ENCODE data around the gene TBC1D22A.
"Not testable (repeated sequence)": the region's sequence is repeated elsewhere in the genome, so short reads cannot be mapped to it uniquely, and the experiment has no call there.

Gene TBC1D22A

DNA sequence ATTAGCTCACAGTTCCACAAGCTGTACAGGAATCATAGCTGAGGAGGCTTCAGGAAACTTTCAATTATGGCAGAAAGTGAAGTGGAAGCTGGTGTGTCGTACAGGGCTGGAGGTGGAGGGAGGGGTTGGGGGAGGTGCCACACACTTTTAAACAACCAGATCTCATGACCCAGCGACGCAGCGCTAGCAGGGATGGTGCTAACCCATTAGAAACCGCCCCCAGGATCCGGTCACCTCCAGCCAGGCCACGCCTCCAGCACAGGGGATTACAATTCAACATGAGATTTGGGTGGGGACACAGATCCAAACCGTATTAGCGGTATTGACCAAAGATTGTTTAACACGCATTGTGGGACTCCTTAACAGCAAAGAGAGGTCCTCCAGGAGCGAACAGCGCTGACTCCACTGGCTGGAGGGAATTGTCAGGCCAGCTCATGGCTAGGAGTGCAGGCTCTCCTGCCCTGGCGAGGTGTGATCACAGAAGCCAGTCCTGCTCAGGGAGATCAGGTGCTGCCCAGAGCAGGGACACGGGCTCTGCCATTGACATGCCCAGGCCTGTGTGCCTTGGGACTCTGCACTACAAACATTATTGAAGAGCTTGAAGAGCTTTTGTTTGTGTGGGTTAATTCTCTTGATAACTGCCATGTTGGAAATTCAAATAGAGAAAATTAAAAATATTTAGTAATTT is 215.3 kb downstream of the TBC1D22A start:
- DNase-seq, result no peak

DNA sequence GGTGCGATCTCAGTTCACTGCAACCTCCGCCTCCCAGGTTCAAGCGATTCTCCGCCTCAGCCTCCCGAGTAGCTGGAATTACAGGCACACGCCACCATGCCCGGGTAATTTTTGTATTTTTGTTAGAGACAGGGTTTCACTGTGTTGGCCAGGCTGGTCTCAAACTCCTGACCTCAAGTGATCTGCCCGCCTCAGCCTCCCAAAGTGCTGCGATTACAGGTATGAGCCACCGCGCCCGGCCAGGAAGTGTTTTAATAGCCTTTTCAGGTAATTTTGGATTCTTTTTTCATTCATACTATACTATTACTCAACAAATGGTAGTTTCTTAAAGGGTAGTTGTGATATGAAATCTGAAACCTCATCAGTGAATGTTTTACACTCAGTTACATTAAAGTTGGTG is 216.2 kb downstream of the TBC1D22A start:
- DNase-seq, result not testable (repeated sequence)

- no peak for DNase-seq
These were observed 217.1 kb downstream of the TBC1D22A start for GRCh38 chr22:46979506-46979905.

DNA sequence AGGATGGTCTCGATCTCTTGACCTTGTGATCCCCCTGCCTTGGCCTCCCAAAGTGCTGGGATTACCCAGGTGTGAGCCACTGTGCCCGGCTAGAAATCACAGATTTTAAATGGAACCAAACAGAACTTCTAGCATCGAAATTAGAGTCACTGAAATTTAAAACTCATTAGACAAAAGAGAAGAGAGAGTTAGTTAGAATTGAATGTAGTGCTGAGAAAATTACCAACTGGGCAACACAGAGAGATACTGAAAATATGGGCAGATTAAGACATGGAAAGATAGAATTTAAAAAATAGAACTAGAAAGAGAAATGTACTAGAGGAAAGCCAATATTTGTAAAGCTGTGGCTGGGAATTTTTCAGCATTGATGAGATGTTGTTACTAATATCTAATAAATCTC is 217.9 kb downstream of the TBC1D22A start:
- DNase-seq, result no peak

- no peak for DNase-seq
These were observed 220.2 kb downstream of the TBC1D22A start for GRCh38 chr22:46982635-46983034.

GRCh38 chr22:46983046-46983445 is 220.6 kb downstream of the TBC1D22A start:
- no peak for DNase-seq

- DNase-seq, result no peak
These were observed 222.5 kb downstream of the TBC1D22A start for GRCh38 chr22:46984751-46985506.

GRCh38 chr22:46985507-46985882 is 223.0 kb downstream of the TBC1D22A start:
- no peak for DNase-seq

GRCh38 chr22:46986788-46987187 is 224.3 kb downstream of the TBC1D22A start:
- no peak for DNase-seq

- no peak for DNase-seq
These were observed 228.6 kb downstream of the TBC1D22A start for GRCh38 chr22:46990937-46991550.

GRCh38 chr22:46991666-46992065 is 229.2 kb downstream of the TBC1D22A start:
- DNase-seq, result no peak

DNA sequence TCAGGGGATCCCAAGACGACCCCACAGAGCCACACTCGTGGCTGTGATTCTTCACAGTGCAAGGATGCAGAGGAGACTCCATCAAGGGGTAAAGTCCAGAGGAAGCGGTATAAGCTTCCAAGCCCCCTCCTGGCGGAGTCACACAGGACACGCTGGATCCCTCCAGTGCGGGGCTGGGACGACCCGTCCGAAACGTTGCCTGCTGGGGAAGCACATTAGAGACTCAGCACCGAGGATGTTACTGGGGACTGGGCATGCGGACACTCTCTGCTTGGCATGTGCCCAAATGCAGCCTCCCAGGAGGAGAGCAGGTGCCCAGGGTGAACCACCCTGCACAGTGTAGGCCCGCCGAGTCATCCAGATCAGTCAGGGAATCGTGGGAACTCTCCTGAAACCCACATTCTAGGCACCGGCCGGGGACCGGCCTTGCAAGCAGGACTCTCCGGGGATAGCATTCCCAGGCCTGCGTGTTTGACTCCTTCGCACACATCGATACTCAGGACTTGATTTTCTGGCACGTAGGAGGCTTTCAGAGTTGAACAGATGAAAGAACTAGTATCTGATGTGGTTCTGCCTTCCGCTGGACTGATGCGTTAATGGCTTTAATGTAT is 229.8 kb downstream of the TBC1D22A start:
- no peak for DNase-seq

DNA sequence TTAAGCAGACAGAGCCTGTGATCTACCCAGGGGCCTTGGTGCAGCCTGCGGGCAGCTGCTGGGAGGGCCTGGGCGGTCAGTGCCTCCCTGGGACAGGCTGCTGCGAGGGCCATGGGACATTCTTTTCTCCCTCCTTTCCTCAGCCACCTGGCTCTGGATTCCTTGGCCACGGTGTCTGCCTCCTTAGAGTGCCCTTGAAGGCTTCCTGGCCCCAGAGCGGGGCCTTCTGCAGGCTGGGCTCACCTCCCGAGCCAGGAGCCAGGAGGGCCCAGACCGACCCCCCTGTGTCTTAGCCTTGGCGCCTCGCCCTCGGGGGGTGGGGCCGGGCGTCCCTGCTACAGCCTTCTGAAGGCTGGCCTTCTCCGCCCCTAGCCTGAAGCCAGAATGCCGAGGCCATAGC is 231.2 kb downstream of the TBC1D22A start:
- no peak for DNase-seq

DNA sequence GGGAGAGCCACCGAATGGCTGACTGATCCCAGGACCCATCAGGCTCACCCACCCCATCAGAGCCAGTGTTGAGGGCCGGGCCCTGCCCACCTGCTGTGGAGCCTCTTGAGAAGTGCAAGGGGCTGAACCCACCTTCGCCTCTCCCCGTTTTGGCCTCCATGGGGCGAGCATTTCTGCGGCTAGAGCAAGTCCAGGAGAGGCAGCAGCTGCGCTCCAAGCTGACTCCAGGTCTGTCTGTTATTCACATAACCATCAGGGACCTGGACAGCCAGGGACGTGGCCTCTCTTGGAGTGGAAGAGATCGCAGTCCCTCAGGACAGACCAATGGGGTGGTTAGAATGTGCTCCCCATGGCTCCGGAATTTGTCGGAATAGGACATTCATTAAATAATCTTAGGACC is 231.8 kb downstream of the TBC1D22A start:
- no peak for DNase-seq

DNA sequence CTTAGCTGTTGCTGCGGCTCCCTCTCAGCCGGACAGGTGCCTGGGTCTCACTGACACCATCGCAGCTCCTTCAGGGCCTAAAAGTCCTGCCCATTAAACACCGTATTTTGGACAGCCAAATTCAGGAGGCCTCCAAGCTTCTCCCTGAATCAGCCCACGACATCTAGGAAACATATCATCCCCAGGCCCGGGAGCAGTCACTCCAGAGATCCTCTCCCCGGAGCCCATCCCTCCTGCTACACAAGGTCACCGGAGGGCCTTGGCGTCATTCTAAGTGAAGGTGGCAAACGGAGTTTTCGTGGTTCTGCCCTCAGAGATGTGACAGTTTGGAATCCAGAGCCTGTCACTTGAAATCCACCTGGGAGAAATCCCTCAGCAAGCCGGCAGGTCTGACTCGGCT is 232.5 kb downstream of the TBC1D22A start:
- no peak for DNase-seq

GRCh38 chr22:46995501-46996360 is 233.3 kb downstream of the TBC1D22A start:
- no peak for DNase-seq

- no peak for DNase-seq
These were observed 234.3 kb downstream of the TBC1D22A start for GRCh38 chr22:46996595-46997310.

DNA sequence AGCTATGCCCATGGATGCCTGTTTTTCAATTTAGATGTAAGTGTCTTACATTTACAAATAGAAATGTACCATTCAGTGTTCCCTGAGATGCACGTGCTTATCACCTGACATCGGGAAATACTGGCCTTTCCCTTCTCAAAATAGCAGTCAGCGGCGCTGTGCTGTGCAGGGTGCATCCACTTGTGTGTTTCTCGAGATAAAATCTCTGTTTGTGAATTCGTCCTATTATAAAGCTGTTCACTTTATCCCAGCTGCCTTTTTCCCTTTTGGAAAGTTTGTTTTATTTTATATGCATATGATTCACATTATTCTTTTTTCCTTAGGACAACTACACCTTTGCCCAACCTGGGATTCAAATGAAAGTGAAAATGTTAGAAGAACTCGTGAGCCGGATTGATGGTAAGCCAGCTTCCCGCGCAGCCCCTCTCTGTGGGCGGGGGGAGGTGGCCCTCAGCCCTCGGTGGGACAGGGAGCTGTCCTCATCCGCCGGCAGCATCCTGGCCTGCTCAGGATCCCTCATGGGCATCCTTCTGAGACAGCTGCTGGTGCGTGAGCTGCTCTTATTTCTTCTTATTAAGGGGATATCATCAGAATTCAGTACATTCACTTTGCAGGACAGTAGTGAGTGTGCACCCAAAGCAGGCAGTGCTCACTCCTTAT is 235.0 kb downstream of the TBC1D22A start:
- DNase-seq, result no peak

- DNase-seq, result no peak
These were observed 235.9 kb downstream of the TBC1D22A start for GRCh38 chr22:46998331-46998730.

DNA sequence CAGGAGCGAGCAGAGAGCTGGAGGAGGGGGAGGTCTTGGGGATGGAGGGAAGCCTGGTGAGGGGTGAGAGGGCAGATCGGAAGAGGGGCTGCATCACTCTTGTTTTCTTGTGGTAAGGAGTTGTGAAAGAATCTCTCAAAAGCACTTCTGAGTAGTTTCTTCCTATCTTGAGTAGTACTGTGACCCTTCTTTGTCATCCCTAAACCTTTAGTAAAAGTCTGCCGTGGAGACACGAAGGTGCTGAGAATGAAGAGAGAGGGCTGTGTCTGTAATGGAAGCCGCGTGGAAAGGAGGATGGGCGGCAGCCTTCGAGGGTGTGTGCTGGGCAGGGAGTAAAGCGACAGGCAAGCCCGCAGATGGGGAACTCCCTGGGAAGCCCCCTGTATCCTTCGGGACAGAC is 237.8 kb downstream of the TBC1D22A start:
- DNase-seq, result no peak

- no peak for DNase-seq
These were observed 238.4 kb downstream of the TBC1D22A start for GRCh38 chr22:47000888-47001287.

GRCh38 chr22:47001288-47001687 is 238.8 kb downstream of the TBC1D22A start:
- no peak for DNase-seq

Measured in NCI-H1105 (cell line).